Measurements from ENCODE around the gene STARD7. TPM values are rescaled to one million over a fixed set of nuclear protein-coding genes. Genes with fewer than 3 reads are reported as not detected.

Gene STARD7
- total RNA-seq, 2 donors from 2014 or later: 145 to 159 TPM

DNA sequence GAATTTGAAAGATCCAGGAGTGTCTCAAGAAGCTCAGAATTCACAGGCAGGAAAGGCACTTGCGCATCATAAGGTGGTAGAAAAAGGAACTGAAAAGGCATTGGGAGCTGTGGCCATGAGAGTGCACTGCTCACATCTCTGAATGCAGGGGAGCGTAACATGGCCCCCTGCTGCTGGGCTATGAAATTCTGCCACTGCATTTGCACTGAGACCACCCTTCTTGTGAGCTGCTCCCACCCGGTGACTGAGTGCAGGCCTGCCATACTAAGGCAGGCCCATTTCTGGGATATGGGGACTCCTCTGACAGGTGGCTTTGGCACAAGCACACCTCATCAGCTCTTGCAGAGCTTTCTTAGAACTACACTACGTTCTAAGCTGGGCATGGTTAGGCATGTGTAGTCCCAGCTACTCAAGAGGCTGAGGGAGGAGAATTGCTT, 25.3 kb upstream of the STARD7 start:
- Histone ChIP-seq H3K9ac (ENCODE audit: extremely low read depth, low read length, poor library complexity, severe bottlenecking) (no peak overlapping the region), H3K27me3 (ENCODE audit: control insufficient read depth, insufficient read depth, low read length, poor library complexity, severe bottlenecking) (no peaks in the 10 kb centered on the region), H3K4me3 (ENCODE audit: low read length) (no peak overlapping the region), H3K36me3 (ENCODE audit: control insufficient read depth, insufficient read depth, low read length) (no peaks in the 10 kb centered on the region), H3K4me1 (ENCODE audit: control insufficient read depth, insufficient read depth, low read length) (no peaks in the 10 kb centered on the region), H3K9me3 (ENCODE audit: control insufficient read depth, low read length) (no peaks in the 10 kb centered on the region), H3K27ac (ENCODE audit: low read depth, low read length) (no peak overlapping the region)
- no peak for TF ChIP-seq CTCF (conservative IDR thresholded peaks at IDR 0.05)
- Mint-ChIP-seq H3K4me3 (no peak overlapping the region), H3K36me3 (ENCODE audit: low read depth) (peaks cover 3% of the 10 kb centered on the region), H3K9me3 (no peaks in the 10 kb centered on the region), H3K4me1 (no peaks in the 10 kb centered on the region), H3K27me3 (ENCODE audit: insufficient read depth) (no peaks in the 10 kb centered on the region), H3K27ac (no peak overlapping the region)
- 89 to 91% methylated on average over 4 of the region's 4 CpGs for WGBS, 2 experiments (ENCODE audit: insufficient coverage in 1 of 2, insufficient read length in 1 of 2)
- no peak for DNase-seq

- no peak for DNase-seq
- no peak overlapping the region for H3K27ac Mint-ChIP-seq
- H3K27me3 Mint-ChIP-seq (ENCODE audit: insufficient read depth): no peaks in the 10 kb centered on the region
- no peak overlapping the region for H3K4me3 Mint-ChIP-seq
- Histone ChIP-seq H3K4me1 (ENCODE audit: control insufficient read depth, insufficient read depth, low read length) (no peaks in the 10 kb centered on the region), H3K4me3 (ENCODE audit: low read length) (no peak overlapping the region), H3K27ac (ENCODE audit: low read depth, low read length) (no peak overlapping the region), H3K27me3 (ENCODE audit: control insufficient read depth, insufficient read depth, low read length, poor library complexity, severe bottlenecking) (no peaks in the 10 kb centered on the region), H3K9ac (ENCODE audit: extremely low read depth, low read length, poor library complexity, severe bottlenecking) (no peak overlapping the region), H3K36me3 (ENCODE audit: control insufficient read depth, insufficient read depth, low read length) (no peaks in the 10 kb centered on the region), H3K9me3 (ENCODE audit: control insufficient read depth, low read length) (no peaks in the 10 kb centered on the region)
- WGBS, 2 experiments (ENCODE audit: insufficient coverage in 1 of 2, insufficient read length in 1 of 2): 96 to 100% methylated on average over 2 to 5 of the region's 6 CpGs
- no peaks in the 10 kb centered on the region for H3K9me3 Mint-ChIP-seq
- H3K36me3 Mint-ChIP-seq (ENCODE audit: low read depth): peaks cover 3% of the 10 kb centered on the region
- H3K4me1 Mint-ChIP-seq: no peaks in the 10 kb centered on the region
- TF ChIP-seq CTCF (conservative IDR thresholded peaks at IDR 0.05): no peak
Observed at GRCh38 chr2:96233436-96233835, 24.8 kb upstream of the STARD7 start.

DNA sequence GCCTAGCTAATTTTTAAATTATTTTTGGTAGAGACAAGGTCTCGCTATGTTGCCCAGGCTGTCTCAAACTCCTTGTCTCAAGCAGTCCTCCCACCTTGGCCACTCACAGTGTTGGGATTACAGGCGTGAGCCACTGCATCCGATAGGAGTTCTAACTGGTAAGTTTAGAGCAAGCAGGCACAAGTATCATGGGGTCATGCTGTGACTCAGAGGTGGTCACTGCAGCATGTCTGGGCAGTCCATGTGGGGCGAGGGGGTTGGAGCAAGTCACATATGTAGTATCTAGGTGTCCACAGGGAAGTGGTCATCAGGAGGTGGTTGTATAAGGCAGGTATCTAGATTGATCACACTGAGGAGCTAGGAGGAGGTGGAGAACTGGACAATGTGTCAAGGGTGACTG, 22.7 kb upstream of the STARD7 start:
- Mint-ChIP-seq H3K36me3 (ENCODE audit: low read depth) (peaks cover 3% of the 10 kb centered on the region), H3K27ac (no peak overlapping the region), H3K9me3 (no peaks in the 10 kb centered on the region), H3K4me3 (no peak overlapping the region), H3K4me1 (no peaks in the 10 kb centered on the region), H3K27me3 (ENCODE audit: insufficient read depth) (no peaks in the 10 kb centered on the region)
- no peaks in the 10 kb centered on the region for H3K4me1 ChIP-seq (ENCODE audit: control insufficient read depth, insufficient read depth, low read length)
- H3K36me3 ChIP-seq (ENCODE audit: control insufficient read depth, insufficient read depth, low read length): no peaks in the 10 kb centered on the region
- no peak overlapping the region for H3K4me3 ChIP-seq (ENCODE audit: low read length)
- WGBS, 2 experiments (ENCODE audit: insufficient coverage in 1 of 2, insufficient read length in 1 of 2): 93% methylated on average over 3 to 4 of the region's 4 CpGs
- H3K27me3 ChIP-seq (ENCODE audit: control insufficient read depth, insufficient read depth, low read length, poor library complexity, severe bottlenecking): no peaks in the 10 kb centered on the region
- no peaks in the 10 kb centered on the region for H3K9me3 ChIP-seq (ENCODE audit: control insufficient read depth, low read length)
- no peak for TF ChIP-seq CTCF (conservative IDR thresholded peaks at IDR 0.05)
- no peak overlapping the region for H3K27ac ChIP-seq (ENCODE audit: low read depth, low read length)
- no peak overlapping the region for H3K9ac ChIP-seq (ENCODE audit: extremely low read depth, low read length, poor library complexity, severe bottlenecking)
- DNase-seq: no peak

All from endodermal cell (in vitro differentiated cells).